ENCODE measurements around the gene TENT5A.

- TF ChIP-seq EZH2 (IDR thresholded peaks at IDR 0.05), result no peak
- TF ChIP-seq POLR2AphosphoS5 (IDR thresholded peaks at IDR 0.05; ENCODE audit: borderline replicate concordance, low read depth, low read length), result no peak
- no peak for TF ChIP-seq FOXP2 (optimal IDR thresholded peaks at IDR 0.05; ENCODE audit: control extremely low read depth, extremely low read length, insufficient read depth)
These were observed 16.6 kb downstream of the TENT5A start for GRCh38 chr6:81735756-81736380.

Measured in SK-N-MC (cell line).